Hepatocyte (in vitro differentiated cells): ENCODE results near the gene EEF1A2.

Experiments
- EZH2 ChIP-seq: fragments of 200-600 bp; sonication (generic); IDR thresholded peaks from 2 replicates; pipeline ENCODE4 v1.6.1; 2016; ENCODE audit warnings: antibody characterized with exemption, mild to moderate bottlenecking, borderline replicate concordance
- EZH2phosphoT487 ChIP-seq: fragments of 200-600 bp; sonication (generic); IDR thresholded peaks from one replicate; pipeline ENCODE4 v1.6.1; 2018; ENCODE audit warnings: antibody characterized with exemption, mild to moderate bottlenecking, low read depth, moderate library complexity; ENCODE audit not compliant: unreplicated experiment, severe bottlenecking

- TF ChIP-seq EZH2phosphoT487 = no peak
- no peak for TF ChIP-seq EZH2
These were observed 31.2 kb upstream of the EEF1A2 start for GRCh38 chr20:63529861-63530787.
